ENCODE results near the gene ID3.

ID3 gene, protein sequence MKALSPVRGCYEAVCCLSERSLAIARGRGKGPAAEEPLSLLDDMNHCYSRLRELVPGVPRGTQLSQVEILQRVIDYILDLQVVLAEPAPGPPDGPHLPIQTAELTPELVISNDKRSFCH

GRCh38 chr1:23559136-23559984, at the start of gene ID3:
Gene ID3 (minus strand): TSS chr1:23559501. CDS start chr1:23559426, 75 bp downstream.
- Histone ChIP-seq H3K4me1 (ENCODE audit: control insufficient read depth, insufficient read depth, low read length) (peaks cover 16% of the 10 kb centered on the region), H3K27me3 (ENCODE audit: control insufficient read depth, insufficient read depth, low read length) (no peaks in the 10 kb centered on the region), H3K9me3 (ENCODE audit: control insufficient read depth, insufficient read depth, low read length) (no peaks in the 10 kb centered on the region), H3K27ac (ENCODE audit: low read length) (no peak within 1 kb of the TSS), H3K4me3 (ENCODE audit: low read length) (peak within 1 kb of the TSS; percentile 71), H3K36me3 (ENCODE audit: control insufficient read depth, insufficient read depth, low read length) (no peaks in the 10 kb centered on the region)
- no peak for DNase-seq (ENCODE audit: low read depth, low spot score)
- no CpG with 5 or more reads among the region's 57 CpGs for WGBS (ENCODE audit: insufficient coverage, insufficient read length)

DNA sequence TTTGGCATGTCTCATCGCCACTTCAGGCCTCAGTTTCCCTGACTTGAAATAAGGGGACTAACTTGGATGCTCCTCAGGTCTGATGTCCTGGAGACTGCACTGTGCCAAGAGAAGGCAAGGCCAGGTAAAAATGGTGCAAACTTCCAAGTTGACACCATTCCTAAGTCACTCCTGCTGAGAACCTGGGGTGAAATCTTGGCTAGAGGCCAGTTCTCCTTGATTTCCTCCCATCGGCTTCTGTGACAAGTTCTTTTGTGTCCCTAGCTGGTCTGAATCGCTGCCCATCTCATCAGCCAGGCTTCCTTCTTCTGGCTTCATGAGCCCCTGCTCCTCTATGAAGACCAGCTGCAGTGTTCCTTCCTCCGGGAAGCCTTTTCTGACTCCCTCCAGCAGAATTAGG, 48.6 kb upstream of the ID3 start:
- H3K4me1 ChIP-seq (ENCODE audit: control insufficient read depth, insufficient read depth, low read length): no peaks in the 10 kb centered on the region
- no peak overlapping the region for H3K27ac ChIP-seq (ENCODE audit: low read length)
- DNase-seq (ENCODE audit: low read depth, low spot score): no peak
- no peaks in the 10 kb centered on the region for H3K36me3 ChIP-seq (ENCODE audit: control insufficient read depth, insufficient read depth, low read length)
- WGBS (ENCODE audit: insufficient coverage, insufficient read length): no CpG with 5 or more reads among the region's 4 CpGs
- no peaks in the 10 kb centered on the region for H3K9me3 ChIP-seq (ENCODE audit: control insufficient read depth, insufficient read depth, low read length)
- no peak overlapping the region for H3K4me3 ChIP-seq (ENCODE audit: low read length)
- no peaks in the 10 kb centered on the region for H3K27me3 ChIP-seq (ENCODE audit: control insufficient read depth, insufficient read depth, low read length)

- Histone ChIP-seq H3K4me1 (ENCODE audit: control insufficient read depth, insufficient read depth, low read length) (peaks cover 7% of the 10 kb centered on the region; the same call in 1 of the 2 replicates), H3K27ac (ENCODE audit: low read length) (no peak overlapping the region), H3K9me3 (ENCODE audit: control insufficient read depth, insufficient read depth, low read length) (no peaks in the 10 kb centered on the region), H3K27me3 (ENCODE audit: control insufficient read depth, insufficient read depth, low read length) (no peaks in the 10 kb centered on the region), H3K4me3 (ENCODE audit: low read length) (no peak overlapping the region), H3K36me3 (ENCODE audit: control insufficient read depth, insufficient read depth, low read length) (no peaks in the 10 kb centered on the region)
- WGBS (ENCODE audit: insufficient coverage, insufficient read length): no CpG with 5 or more reads among the region's 10 CpGs
- no peak for DNase-seq (ENCODE audit: low read depth, low spot score)
Measured at GRCh38 chr1:23601968-23602876, 42.9 kb upstream of the ID3 start.

DNA sequence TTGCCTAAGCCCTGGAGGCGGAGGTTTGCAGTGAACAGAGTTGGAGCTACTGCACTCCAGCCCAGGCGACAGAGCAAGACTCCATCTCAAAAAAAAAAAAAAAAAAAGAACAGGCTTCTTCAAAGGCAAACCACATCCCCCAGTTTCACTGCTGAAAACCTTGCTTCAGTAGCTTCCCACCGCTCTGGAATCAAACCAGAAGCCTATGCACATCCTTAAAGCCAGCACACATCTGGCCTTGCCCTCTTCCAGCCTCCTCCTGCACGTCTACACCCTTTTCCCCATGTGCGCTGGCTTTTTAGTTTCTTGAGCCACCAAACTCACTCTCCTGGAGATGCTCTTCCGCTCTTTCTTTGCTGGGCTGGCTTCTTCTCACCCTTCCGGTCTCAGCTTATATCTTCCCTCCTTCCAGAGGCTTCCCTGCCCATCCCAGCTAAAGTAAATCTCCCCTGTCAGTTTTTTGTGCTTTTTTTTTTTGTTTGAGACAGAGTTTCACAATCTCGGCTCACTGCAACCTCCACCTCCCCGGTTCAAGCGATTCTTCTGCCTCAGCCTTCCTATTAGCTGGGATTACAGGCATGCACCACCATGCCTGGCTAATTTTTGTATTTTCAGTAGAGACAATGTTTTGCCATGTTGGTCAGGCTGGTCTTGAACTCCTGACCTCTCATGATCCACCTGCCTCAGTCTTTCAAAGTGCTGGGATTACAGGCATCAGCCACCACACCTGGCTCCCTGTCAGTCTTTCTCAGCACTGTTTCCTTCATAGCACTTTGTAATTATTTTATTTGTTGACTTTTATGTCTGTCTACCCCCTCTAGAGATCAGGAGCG, 42.0 kb upstream of the ID3 start:
- Histone ChIP-seq H3K36me3 (ENCODE audit: control insufficient read depth, insufficient read depth, low read length) (no peaks in the 10 kb centered on the region), H3K27me3 (ENCODE audit: control insufficient read depth, insufficient read depth, low read length) (no peaks in the 10 kb centered on the region), H3K9me3 (ENCODE audit: control insufficient read depth, insufficient read depth, low read length) (no peaks in the 10 kb centered on the region), H3K27ac (ENCODE audit: low read length) (no peak overlapping the region), H3K4me3 (ENCODE audit: low read length) (no peak overlapping the region), H3K4me1 (ENCODE audit: control insufficient read depth, insufficient read depth, low read length) (peaks cover 8% of the 10 kb centered on the region; the same call in 1 of the 2 replicates)
- WGBS (ENCODE audit: insufficient coverage, insufficient read length): no CpG with 5 or more reads among the region's 11 CpGs
- DNase-seq (ENCODE audit: low read depth, low spot score): no peak

DNA sequence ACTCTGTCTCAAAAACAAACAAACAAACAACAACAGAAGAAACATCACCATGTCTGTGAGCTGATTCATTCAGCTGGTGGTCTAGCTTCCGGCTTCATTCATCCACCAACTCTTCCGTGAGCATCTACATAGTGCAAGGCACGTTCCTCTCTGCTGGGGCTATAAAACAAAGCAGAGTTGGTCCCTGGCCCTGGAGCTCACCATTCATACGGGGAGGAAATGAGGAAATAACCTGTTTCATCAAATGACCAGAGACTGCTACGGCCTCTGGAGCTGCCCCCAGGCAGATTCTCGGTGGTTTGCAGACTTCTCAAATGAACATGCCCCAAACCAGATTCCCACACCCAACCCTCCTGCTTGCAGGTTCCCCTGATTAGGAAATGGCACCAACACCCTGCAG, 41.0 kb upstream of the ID3 start:
- DNase-seq (ENCODE audit: low read depth, low spot score): no peak
- Histone ChIP-seq H3K27ac (ENCODE audit: low read length) (no peak overlapping the region), H3K36me3 (ENCODE audit: control insufficient read depth, insufficient read depth, low read length) (no peaks in the 10 kb centered on the region), H3K27me3 (ENCODE audit: control insufficient read depth, insufficient read depth, low read length) (no peaks in the 10 kb centered on the region), H3K4me3 (ENCODE audit: low read length) (no peak overlapping the region), H3K9me3 (ENCODE audit: control insufficient read depth, insufficient read depth, low read length) (no peaks in the 10 kb centered on the region), H3K4me1 (ENCODE audit: control insufficient read depth, insufficient read depth, low read length) (peaks cover 8% of the 10 kb centered on the region; the same call in 1 of the 2 replicates)
- no CpG with 5 or more reads among the region's 6 CpGs for WGBS (ENCODE audit: insufficient coverage, insufficient read length)

GRCh38 chr1:23599125-23599524, 39.8 kb upstream of the ID3 start:
- Histone ChIP-seq H3K27ac (ENCODE audit: low read length) (peak overlapping the region; percentile 33), H3K36me3 (ENCODE audit: control insufficient read depth, insufficient read depth, low read length) (no peaks in the 10 kb centered on the region), H3K27me3 (ENCODE audit: control insufficient read depth, insufficient read depth, low read length) (no peaks in the 10 kb centered on the region), H3K4me1 (ENCODE audit: control insufficient read depth, insufficient read depth, low read length) (peaks cover 12% of the 10 kb centered on the region; the same call in 1 of the 2 replicates), H3K4me3 (ENCODE audit: low read length) (no peak overlapping the region), H3K9me3 (ENCODE audit: control insufficient read depth, insufficient read depth, low read length) (no peaks in the 10 kb centered on the region)
- no peak for DNase-seq (ENCODE audit: low read depth, low spot score)
- no CpG with 5 or more reads among the region's 1 CpG for WGBS (ENCODE audit: insufficient coverage, insufficient read length)

GRCh38 chr1:23598424-23598823, 39.1 kb upstream of the ID3 start:
- Histone ChIP-seq H3K4me3 (ENCODE audit: low read length) (no peak overlapping the region), H3K4me1 (ENCODE audit: control insufficient read depth, insufficient read depth, low read length) (peaks cover 13% of the 10 kb centered on the region; the same call in 1 of the 2 replicates), H3K36me3 (ENCODE audit: control insufficient read depth, insufficient read depth, low read length) (no peaks in the 10 kb centered on the region), H3K9me3 (ENCODE audit: control insufficient read depth, insufficient read depth, low read length) (no peaks in the 10 kb centered on the region), H3K27ac (ENCODE audit: low read length) (no peak overlapping the region), H3K27me3 (ENCODE audit: control insufficient read depth, insufficient read depth, low read length) (no peaks in the 10 kb centered on the region)
- peak; percentile 97 for DNase-seq (ENCODE audit: low read depth, low spot score)
- WGBS (ENCODE audit: insufficient coverage, insufficient read length): no CpG with 5 or more reads among the region's 8 CpGs

- WGBS (ENCODE audit: insufficient coverage, insufficient read length): no CpG with 5 or more reads among the region's 4 CpGs
- Histone ChIP-seq H3K36me3 (ENCODE audit: control insufficient read depth, insufficient read depth, low read length) (no peaks in the 10 kb centered on the region), H3K4me3 (ENCODE audit: low read length) (no peak overlapping the region), H3K27ac (ENCODE audit: low read length) (peak overlapping the region; percentile 75), H3K9me3 (ENCODE audit: control insufficient read depth, insufficient read depth, low read length) (no peaks in the 10 kb centered on the region), H3K4me1 (ENCODE audit: control insufficient read depth, insufficient read depth, low read length) (peaks cover 13% of the 10 kb centered on the region; the same call in 1 of the 2 replicates), H3K27me3 (ENCODE audit: control insufficient read depth, insufficient read depth, low read length) (no peaks in the 10 kb centered on the region)
- no peak for DNase-seq (ENCODE audit: low read depth, low spot score)
Measured at GRCh38 chr1:23597635-23598388, 38.5 kb upstream of the ID3 start.
